OCI-LY3 (cell line): ENCODE data around the gene DNAJC6.

ENCODE experiments used
- EZH2phosphoT487 ChIP-seq: fragments of 200-600 bp; shearing (Covaris generic); IDR thresholded peaks from 2 replicates; pipeline ENCODE4 v1.6.1; 2018; ENCODE audit warnings: antibody characterized with exemption, mixed run types, low read depth
- TF ChIP-seq, protein P1 (sequence below): fragments of 200-600, 300-600 bp; sonication (generic); IDR thresholded peaks from 2 replicates; pipeline ENCODE4 v1.5.1; 2014; ENCODE audit warnings: antibody characterized with exemption, low read length, low read depth

DNA sequence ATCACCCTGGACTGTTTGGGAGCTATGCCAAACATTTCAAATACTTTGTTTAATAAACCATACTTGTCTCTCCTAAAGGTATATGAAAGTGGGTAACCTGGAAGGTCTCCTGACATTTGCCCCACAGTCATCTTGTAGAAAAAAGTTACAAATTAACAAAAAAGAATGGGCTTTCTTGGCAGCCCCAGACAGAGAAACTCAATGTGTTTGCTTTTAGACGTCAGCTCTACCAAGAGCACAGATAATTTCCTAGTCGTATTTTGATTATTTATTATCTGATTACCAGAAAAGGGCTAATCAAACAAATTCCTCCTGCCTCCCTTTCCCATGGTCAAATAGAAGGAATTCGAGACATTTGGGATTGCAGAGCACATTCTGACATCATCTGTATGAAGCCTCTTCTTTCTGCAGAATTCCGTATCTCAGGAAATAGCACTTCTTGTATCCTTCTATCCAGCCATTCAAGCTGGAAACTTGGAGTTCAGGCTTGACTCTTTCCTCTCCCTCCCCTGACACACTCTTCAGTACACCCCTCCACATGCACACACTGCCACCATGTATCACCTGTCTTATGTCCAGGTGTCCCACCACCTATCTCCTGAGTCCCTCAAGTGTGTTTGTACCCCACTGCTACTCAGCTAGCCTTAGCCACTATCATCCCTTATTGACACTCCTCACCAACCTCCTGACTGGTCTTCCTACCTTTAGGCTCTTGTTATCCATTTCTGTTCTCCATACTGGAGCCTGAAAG is 68.3 kb downstream of the DNAJC6 start:
- TF ChIP-seq, protein P1, sequence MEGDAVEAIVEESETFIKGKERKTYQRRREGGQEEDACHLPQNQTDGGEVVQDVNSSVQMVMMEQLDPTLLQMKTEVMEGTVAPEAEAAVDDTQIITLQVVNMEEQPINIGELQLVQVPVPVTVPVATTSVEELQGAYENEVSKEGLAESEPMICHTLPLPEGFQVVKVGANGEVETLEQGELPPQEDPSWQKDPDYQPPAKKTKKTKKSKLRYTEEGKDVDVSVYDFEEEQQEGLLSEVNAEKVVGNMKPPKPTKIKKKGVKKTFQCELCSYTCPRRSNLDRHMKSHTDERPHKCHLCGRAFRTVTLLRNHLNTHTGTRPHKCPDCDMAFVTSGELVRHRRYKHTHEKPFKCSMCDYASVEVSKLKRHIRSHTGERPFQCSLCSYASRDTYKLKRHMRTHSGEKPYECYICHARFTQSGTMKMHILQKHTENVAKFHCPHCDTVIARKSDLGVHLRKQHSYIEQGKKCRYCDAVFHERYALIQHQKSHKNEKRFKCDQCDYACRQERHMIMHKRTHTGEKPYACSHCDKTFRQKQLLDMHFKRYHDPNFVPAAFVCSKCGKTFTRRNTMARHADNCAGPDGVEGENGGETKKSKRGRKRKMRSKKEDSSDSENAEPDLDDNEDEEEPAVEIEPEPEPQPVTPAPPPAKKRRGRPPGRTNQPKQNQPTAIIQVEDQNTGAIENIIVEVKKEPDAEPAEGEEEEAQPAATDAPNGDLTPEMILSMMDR = no peak
- no peak for TF ChIP-seq EZH2phosphoT487
